BLaER1 treated with 17β-estradiol and CSF1 and Interleukin-3, amounts not matched to agents 10 nM and 100 nM (cell line): Measurements from ENCODE around the gene CHD5.

Source experiments
- H3K27ac ChIP-seq, 11 experiments: shearing (Covaris generic); formaldehyde crosslinking; 2 replicates each; pipeline ENCODE4 v1.8.1; 2022
- H3K27me3 ChIP-seq, 11 experiments: shearing (Covaris generic); formaldehyde crosslinking; 2 replicates each; pipeline ENCODE4 v1.8.1; 2022
- H3K36me3 ChIP-seq, 11 experiments: shearing (Covaris generic); formaldehyde crosslinking; 2 replicates each; pipeline ENCODE4 v1.8.1; 2022
- H3K4me1 ChIP-seq, 10 experiments: shearing (Covaris generic); formaldehyde crosslinking; 2 replicates each; pipeline ENCODE4 v1.8.1; 2022
- H3K4me2 ChIP-seq, 11 experiments: shearing (Covaris generic); formaldehyde crosslinking; 2 replicates each; pipeline ENCODE4 v1.8.1; 2022
- H3K4me3 ChIP-seq, 10 experiments: shearing (Covaris generic); formaldehyde crosslinking; 2 replicates each; pipeline ENCODE4 v1.8.1; 2022
- H3K9ac ChIP-seq, 11 experiments: shearing (Covaris generic); formaldehyde crosslinking; 2 replicates each; pipeline ENCODE4 v1.8.1; 2022
- H3K9me3 ChIP-seq, 11 experiments: shearing (Covaris generic); formaldehyde crosslinking; replicated peaks in 1 of 11; 2 replicates each; pipeline ENCODE4 v1.8.1; 2022
- H4K20me1 ChIP-seq, 11 experiments: shearing (Covaris generic); formaldehyde crosslinking; 2 replicates each; pipeline ENCODE4 v1.8.1; 2022
- Cebpa-rat ChIP-seq, 11 experiments: shearing (Covaris generic); IDR thresholded peaks; 2 replicates each; pipeline ENCODE4 v1.8.1; 2022

Gene CHD5

GRCh38 chr1:6075748-6076147 is 104.4 kb downstream of the CHD5 start:
- Histone ChIP-seq H3K27me3 (no peaks in the 10 kb centered on the region), H3K27ac (no peak overlapping the region), H3K9me3 (no peaks in the 10 kb centered on the region), H4K20me1 (peaks cover 68 to 100% (median 100%) of the 10 kb centered on the region in 11 experiments), H3K4me2 (no peak overlapping the region), H3K36me3 (peaks cover 57 to 100% (median 100%) of the 10 kb centered on the region in 11 experiments), H3K4me1 (peaks cover 0 to 47% (median 37%) of the 10 kb centered on the region in 10 experiments; a peak in 15 of 20 replicates), H3K4me3 (no peak overlapping the region), H3K9ac (no peak overlapping the region)
- no peak for TF ChIP-seq Cebpa-rat (IDR thresholded peaks at IDR 0.05)

DNA sequence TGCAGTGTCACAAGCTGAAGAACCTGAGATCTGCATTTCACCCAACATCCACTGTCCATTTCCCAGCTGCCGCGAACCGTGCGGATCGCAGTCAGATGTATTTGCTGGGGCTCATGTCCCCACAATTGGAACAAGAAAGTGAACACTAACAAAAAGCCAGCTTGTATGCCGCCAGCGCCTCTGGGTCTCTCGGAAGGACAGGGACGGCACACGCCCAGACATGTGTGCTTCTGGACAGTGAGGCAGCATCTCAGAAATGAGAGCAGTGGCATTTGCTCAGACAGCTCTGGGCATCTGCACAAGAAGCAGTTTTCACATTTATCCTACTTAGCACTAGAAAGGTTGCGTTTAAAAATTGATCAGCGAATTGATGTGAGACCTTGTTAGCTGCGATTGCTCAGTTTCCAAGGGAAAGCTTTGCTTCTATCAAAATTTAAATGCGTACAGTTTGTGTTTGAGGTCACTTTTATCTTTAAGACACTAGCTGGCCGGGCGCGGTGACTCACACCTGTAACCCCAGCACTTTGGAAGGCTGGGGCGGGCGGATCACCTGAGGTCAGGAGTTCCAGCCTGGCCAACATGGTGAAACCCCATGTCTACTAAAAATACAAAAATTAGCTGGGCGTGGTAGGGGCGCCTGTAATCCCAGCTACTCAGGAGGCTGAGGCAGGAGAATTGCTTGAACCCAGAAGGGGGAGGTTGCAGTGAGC is 105.8 kb downstream of the CHD5 start:
- H3K27ac ChIP-seq, result no peak overlapping the region
- no peaks in the 10 kb centered on the region for H3K27me3 ChIP-seq
- peaks cover 0 to 34% (median 25%) of the 10 kb centered on the region in 10 experiments; a peak in 15 of 20 replicates for H3K4me1 ChIP-seq
- H3K4me3 ChIP-seq, result no peak overlapping the region
- peaks cover 67 to 100% (median 100%) of the 10 kb centered on the region in 11 experiments for H3K36me3 ChIP-seq
- H3K9me3 ChIP-seq, result no peaks in the 10 kb centered on the region
- no peak overlapping the region for H3K4me2 ChIP-seq
- H3K9ac ChIP-seq, result no peak overlapping the region
- no peak for TF ChIP-seq Cebpa-rat (IDR thresholded peaks at IDR 0.05)
- H4K20me1 ChIP-seq, result peaks cover 68 to 100% (median 100%) of the 10 kb centered on the region in 11 experiments

DNA sequence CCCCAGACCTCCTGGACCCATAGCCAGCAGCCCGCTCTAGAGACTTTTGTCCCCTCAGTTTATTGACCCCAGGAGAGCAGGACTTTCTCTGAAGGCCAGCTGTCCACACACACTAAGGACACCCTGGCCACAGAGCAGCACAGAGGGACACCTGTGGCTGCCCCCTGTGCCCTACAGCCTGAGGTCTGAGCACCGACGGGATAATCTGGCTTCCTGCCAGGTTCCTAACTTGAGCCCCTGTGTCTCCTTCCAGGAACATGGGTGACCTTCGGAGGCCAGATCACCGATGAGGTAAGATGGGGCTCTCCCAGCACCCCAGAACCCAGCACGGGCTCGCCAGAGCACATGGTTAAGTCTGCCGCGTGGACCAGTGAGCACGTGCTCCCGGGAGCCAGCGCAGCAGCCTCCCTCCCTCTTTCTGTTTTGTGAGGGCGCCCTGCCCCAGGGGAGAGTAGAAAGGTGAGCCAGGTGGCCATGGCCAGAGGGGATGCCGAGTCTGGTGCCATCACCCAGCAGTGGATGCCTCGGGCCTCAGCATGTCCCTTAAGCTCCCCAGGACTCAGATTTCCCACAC is 106.6 kb downstream of the CHD5 start:
- Histone ChIP-seq H3K27me3 (no peaks in the 10 kb centered on the region), H4K20me1 (peaks cover 68 to 100% (median 100%) of the 10 kb centered on the region in 11 experiments), H3K4me1 (peaks cover 0 to 27% (median 17%) of the 10 kb centered on the region in 10 experiments; a peak in 15 of 20 replicates), H3K36me3 (peaks cover 69 to 100% (median 100%) of the 10 kb centered on the region in 11 experiments), H3K9me3 (no peaks in the 10 kb centered on the region), H3K27ac (no peak overlapping the region), H3K4me3 (no peak overlapping the region), H3K9ac (no peak overlapping the region), H3K4me2 (no peak overlapping the region)
- TF ChIP-seq Cebpa-rat (IDR thresholded peaks at IDR 0.05), result no peak

DNA sequence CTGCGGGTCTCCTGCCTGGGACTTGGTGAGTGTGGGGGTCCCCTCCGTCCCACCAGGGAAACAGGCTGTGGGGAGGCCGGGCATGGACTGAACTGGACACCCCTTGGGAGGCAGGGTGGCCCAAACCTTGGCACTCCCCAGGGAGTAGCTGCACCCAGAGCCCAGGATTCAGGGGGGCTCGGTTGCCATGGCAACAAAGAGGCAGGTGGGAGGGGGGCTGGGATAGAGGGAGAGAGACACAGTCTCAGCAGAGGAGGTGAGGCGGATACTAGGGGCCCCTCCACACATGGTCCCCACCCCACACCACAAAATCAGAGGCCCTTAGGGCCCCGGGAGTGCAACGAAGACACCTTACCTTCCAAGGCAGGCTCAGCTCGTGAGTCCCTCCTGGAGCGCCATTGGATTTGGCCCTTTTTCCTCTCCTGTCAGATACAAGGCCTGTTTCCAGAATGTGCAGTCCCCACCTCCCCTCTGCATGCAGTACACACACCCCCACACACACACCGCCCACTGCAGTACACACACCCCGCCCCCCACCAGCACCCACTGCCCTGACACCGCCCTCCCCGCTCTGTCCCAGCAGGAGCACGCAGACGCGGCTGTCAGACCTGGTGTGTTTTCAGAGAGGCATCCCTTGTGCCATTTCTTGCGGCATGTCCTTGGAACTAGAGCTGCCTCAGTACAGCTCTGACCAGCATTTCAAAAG is 107.2 kb downstream of the CHD5 start:
- Histone ChIP-seq H3K27me3 (no peaks in the 10 kb centered on the region), H3K4me2 (no peak overlapping the region), H3K4me3 (no peak overlapping the region), H3K36me3 (peaks cover 75 to 100% (median 100%) of the 10 kb centered on the region in 11 experiments), H4K20me1 (peaks cover 68 to 100% (median 100%) of the 10 kb centered on the region in 11 experiments), H3K27ac (no peak overlapping the region), H3K4me1 (peaks cover 0 to 20% (median 11%) of the 10 kb centered on the region in 10 experiments; a peak in 15 of 20 replicates), H3K9ac (no peak overlapping the region), H3K9me3 (no peaks in the 10 kb centered on the region)
- TF ChIP-seq Cebpa-rat (IDR thresholded peaks at IDR 0.05), result no peak

DNA sequence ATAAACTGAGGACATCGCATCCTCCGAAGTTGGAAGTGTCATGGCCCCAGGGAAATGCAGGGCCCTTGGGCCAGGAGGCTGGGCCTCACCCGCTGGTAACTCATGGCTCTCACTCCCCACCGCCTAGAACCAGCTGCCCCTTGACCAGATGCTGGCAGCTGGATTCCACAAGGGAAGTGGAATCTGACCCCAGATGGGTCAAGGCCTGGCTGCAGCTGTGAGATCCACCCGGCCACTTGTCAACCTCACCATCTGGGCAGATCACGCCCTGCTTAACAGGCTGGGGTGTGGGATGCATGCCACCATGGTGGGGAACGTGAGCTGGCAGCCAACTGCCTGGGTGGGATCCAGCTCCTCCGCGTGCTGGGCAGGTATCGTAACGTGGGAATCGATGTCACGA is 108.9 kb downstream of the CHD5 start:
- H3K27me3 ChIP-seq, result no peaks in the 10 kb centered on the region
- 0 out of 22 replicates have a peak overlapping the region, but pooled peaks of 1 of the 11 experiments have one; percentile 7 for H3K4me2 ChIP-seq
- no peak overlapping the region for H3K4me3 ChIP-seq
- no peak overlapping the region for H3K27ac ChIP-seq
- H3K36me3 ChIP-seq, result peaks cover 72 to 100% (median 100%) of the 10 kb centered on the region in 11 experiments
- H4K20me1 ChIP-seq, result peaks cover 78 to 100% (median 100%) of the 10 kb centered on the region in 11 experiments
- peaks cover 0 to 15% (median 2%) of the 10 kb centered on the region in 10 experiments; a peak in 9 of 20 replicates for H3K4me1 ChIP-seq
- no peak overlapping the region for H3K9ac ChIP-seq
- TF ChIP-seq Cebpa-rat (IDR thresholded peaks at IDR 0.05), result no peak
- no peaks in the 10 kb centered on the region for H3K9me3 ChIP-seq

DNA sequence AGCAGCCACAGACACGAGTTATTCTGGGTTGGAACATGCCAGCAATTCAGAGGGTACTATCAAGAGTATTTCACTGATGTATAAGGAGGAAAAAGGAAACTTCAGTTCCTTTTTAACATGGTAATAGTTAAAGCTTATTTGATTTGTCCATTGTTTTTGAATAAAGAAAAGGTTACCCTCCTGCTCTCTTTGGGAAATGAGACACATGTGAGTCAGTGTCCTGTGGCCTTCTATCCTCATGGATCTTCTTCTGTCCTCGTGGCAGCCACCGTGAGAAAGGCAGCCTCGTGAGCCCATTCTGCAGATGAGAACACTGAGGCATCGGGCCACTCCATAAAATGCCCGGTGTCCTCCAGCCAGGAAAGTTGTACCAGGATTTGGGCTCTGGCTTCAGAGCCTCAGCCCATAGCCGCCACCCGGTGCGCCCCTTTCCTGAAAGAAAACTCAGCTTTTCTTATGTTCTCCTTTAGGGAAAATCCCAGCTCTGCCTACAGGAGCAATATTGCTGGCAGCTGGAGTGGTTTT is 109.6 kb downstream of the CHD5 start:
- Histone ChIP-seq H3K27me3 (no peaks in the 10 kb centered on the region), H3K4me1 (peaks cover 0 to 15% (median 0%) of the 10 kb centered on the region in 10 experiments; a peak in 5 of 20 replicates), H3K36me3 (peaks cover 72 to 100% (median 100%) of the 10 kb centered on the region in 11 experiments), H3K4me3 (no peak overlapping the region), H3K9ac (no peak overlapping the region), H3K4me2 (no peak overlapping the region), H4K20me1 (peaks cover 83 to 100% (median 100%) of the 10 kb centered on the region in 11 experiments), H3K27ac (no peak overlapping the region), H3K9me3 (no peaks in the 10 kb centered on the region)
- TF ChIP-seq Cebpa-rat (IDR thresholded peaks at IDR 0.05), result no peak

- Histone ChIP-seq H3K4me2 (no peak overlapping the region), H3K9ac (peak overlapping the region in 1 of 11 experiments; percentile 10; a peak in 2 of 22 replicates), H3K9me3 (no peaks in the 10 kb centered on the region), H4K20me1 (peaks cover 85 to 100% (median 100%) of the 10 kb centered on the region in 11 experiments), H3K36me3 (peaks cover 72 to 100% (median 100%) of the 10 kb centered on the region in 11 experiments), H3K4me3 (no peak overlapping the region), H3K27ac (no peak overlapping the region), H3K4me1 (peaks cover 0 to 16% (median 1%) of the 10 kb centered on the region in 10 experiments; a peak in 9 of 20 replicates), H3K27me3 (no peaks in the 10 kb centered on the region)
- no peak for TF ChIP-seq Cebpa-rat (IDR thresholded peaks at IDR 0.05)
Measured at GRCh38 chr1:6069573-6069972, 110.5 kb downstream of the CHD5 start.

DNA sequence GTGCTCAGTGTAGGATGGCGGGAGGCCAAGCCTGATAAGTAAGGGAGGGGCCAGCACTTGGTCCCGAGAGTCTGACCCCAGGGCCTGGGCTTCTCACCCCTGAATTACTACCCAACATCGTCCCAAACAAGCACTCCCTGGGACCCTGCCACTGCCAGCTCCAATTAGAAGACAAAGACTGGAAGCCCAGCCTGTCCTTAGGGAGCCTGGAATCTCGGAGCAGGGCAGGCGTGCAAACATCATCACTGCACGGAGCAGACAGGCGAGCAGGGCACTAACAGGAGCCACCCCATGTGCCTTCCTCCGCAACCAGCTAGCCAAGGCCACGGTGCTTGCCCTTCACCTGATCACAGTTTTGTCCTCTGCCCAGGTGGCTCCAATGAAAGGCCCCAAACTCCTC is 111.2 kb downstream of the CHD5 start:
- no peak overlapping the region; a peak in 1 of 22 replicates for H3K9ac ChIP-seq
- no peak overlapping the region for H3K27ac ChIP-seq
- H3K27me3 ChIP-seq, result no peaks in the 10 kb centered on the region
- H3K4me3 ChIP-seq, result no peak overlapping the region
- no peaks in the 10 kb centered on the region for H3K9me3 ChIP-seq
- H3K4me2 ChIP-seq, result no peak overlapping the region
- peaks cover 91 to 100% (median 100%) of the 10 kb centered on the region in 11 experiments for H4K20me1 ChIP-seq
- peaks cover 3 to 18% (median 8%) of the 10 kb centered on the region in 10 experiments; a peak in 17 of 20 replicates for H3K4me1 ChIP-seq
- TF ChIP-seq Cebpa-rat (IDR thresholded peaks at IDR 0.05), result no peak
- peaks cover 72 to 100% (median 100%) of the 10 kb centered on the region in 11 experiments for H3K36me3 ChIP-seq
